ENCODE results near the gene PDHB.

GRCh38 chr3:58422756-58423325, 10.8 kb downstream of the PDHB start:
- TF ChIP-seq CTCF (IDR thresholded peaks at IDR 0.05) (no peak), ZFX (IDR thresholded peaks at IDR 0.05; ENCODE audit: borderline replicate concordance) (no peak)
